ENCODE data around the gene SIRT1.
"Not testable (repeated sequence)": the region's sequence is repeated elsewhere in the genome, so short reads cannot be mapped to it uniquely, and the experiment has no call there.

The SIRT1 gene

GRCh38 chr10:67965456-67965855, 81.0 kb downstream of the SIRT1 start:
- DNase-seq (ENCODE audit: low read depth in 2 of 2), result no peak

GRCh38 chr10:67966035-67966434, 81.6 kb downstream of the SIRT1 start:
- DNase-seq (ENCODE audit: low read depth in 2 of 2), result not testable (repeated sequence)
